ENCODE data around the gene SPOCK2. TPM values are rescaled to one million over a fixed set of nuclear protein-coding genes. Genes with fewer than 3 reads are reported as not detected.

Gene SPOCK2
- total and polyA plus RNA-seq, 2 of the 13 experiments (the other 11 are each of a cell fraction or from before 2014, with no cell fraction given) = 8.6 to 30.6 TPM

DNA sequence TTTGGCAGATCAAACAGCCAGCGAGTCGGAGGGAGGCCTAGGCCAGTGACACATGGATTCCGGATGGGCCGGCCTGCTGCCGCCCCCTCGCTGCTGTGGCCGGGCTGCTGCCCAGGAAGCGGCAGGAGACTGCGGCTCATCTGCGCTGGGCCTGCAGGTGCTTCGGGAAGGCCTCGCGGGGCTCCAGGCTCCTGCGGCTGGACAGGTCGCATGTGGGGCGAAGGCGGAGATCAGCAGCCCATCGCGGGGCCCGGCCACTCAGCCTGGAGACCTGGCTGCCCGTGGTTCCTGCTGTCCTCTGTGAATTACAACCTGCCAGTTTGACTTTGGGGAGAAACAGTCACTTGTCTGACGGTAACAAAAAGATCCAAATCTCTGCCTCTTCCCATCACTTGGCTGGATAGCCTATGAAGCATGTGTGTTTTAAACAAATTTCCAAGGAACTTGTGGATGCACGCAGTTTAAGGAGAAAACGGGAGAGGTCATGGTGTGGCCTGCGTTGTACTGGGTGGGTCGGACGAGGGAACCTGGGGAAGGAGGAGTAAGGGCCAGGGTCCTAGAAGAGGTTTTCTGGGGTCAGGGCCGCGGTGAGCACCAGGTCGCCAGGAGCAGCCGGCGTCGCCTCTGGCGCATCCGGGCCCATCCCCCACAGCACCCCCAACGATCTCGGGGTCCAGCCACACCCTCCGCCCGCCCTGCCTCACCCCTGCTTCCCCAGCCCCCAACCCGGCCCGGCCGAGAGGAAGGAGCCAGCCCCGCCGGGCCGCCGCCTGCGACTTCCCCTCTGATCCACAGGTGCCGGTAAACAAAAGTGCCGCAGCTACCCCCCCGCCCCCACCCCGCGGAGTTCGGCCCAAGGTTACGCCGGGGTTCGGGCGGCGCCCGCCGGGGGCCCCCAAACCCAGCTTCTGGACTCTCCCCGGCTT lies 1.6 kb downstream of the SPOCK2 start (continued):
- TF ChIP-seq ZNF230 (CRISPR knock-in tag; IDR thresholded peaks at IDR 0.05) (0 out of 2 replicates have a peak, but pooled peaks have one; percentile 34), ZNF564 (CRISPR knock-in tag; IDR thresholded peaks at IDR 0.05) (0 out of 2 replicates have a peak, but pooled peaks have one; percentile 7), ZBTB38 (CRISPR knock-in tag; IDR thresholded peaks at IDR 0.05) (peak; percentile 45), ZNF672 (CRISPR knock-in tag; IDR thresholded peaks at IDR 0.05) (no peak), CBX2 (IDR thresholded peaks at IDR 0.05; ENCODE audit: low read depth, low read length) (no peak), CBX2 (CRISPR knock-in tag; IDR thresholded peaks at IDR 0.05; ENCODE audit: low read depth) (no peak), ZNF234 (CRISPR knock-in tag; conservative IDR thresholded peaks at IDR 0.05) (no peak), KLF15 (CRISPR knock-in tag; IDR thresholded peaks at IDR 0.05; ENCODE audit: borderline replicate concordance) (no peak), NFE2L1 (CRISPR knock-in tag; IDR thresholded peaks at IDR 0.05; ENCODE audit: borderline replicate concordance) (no peak), ZNF850 (CRISPR knock-in tag; conservative IDR thresholded peaks at IDR 0.05) (no peak), ZNF253 (CRISPR knock-in tag; IDR thresholded peaks at IDR 0.05; ENCODE audit: borderline replicate concordance) (no peak), RORA (CRISPR knock-in tag; IDR thresholded peaks at IDR 0.05) (no peak), ZNF563 (CRISPR knock-in tag; IDR thresholded peaks at IDR 0.05) (no peak; the same call in 1 of the 2 replicates), ELF3 (CRISPR knock-in tag; IDR thresholded peaks at IDR 0.05) (peak; percentile 22; the same call in 1 of the 2 replicates)
- TF ChIP-seq, protein P1, sequence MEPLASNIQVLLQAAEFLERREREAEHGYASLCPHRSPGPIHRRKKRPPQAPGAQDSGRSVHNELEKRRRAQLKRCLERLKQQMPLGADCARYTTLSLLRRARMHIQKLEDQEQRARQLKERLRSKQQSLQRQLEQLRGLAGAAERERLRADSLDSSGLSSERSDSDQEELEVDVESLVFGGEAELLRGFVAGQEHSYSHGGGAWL (CRISPR knock-in tag; IDR thresholded peaks at IDR 0.05) = peak; percentile 75
- TF ChIP-seq, protein P2, sequence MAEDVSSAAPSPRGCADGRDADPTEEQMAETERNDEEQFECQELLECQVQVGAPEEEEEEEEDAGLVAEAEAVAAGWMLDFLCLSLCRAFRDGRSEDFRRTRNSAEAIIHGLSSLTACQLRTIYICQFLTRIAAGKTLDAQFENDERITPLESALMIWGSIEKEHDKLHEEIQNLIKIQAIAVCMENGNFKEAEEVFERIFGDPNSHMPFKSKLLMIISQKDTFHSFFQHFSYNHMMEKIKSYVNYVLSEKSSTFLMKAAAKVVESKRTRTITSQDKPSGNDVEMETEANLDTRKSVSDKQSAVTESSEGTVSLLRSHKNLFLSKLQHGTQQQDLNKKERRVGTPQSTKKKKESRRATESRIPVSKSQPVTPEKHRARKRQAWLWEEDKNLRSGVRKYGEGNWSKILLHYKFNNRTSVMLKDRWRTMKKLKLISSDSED (CRISPR knock-in tag; IDR thresholded peaks at IDR 0.05) = no peak
- TF ChIP-seq, protein P3, sequence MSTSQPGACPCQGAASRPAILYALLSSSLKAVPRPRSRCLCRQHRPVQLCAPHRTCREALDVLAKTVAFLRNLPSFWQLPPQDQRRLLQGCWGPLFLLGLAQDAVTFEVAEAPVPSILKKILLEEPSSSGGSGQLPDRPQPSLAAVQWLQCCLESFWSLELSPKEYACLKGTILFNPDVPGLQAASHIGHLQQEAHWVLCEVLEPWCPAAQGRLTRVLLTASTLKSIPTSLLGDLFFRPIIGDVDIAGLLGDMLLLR (CRISPR knock-in tag; IDR thresholded peaks at IDR 0.05) = no peak
- TF ChIP-seq, protein P4, sequence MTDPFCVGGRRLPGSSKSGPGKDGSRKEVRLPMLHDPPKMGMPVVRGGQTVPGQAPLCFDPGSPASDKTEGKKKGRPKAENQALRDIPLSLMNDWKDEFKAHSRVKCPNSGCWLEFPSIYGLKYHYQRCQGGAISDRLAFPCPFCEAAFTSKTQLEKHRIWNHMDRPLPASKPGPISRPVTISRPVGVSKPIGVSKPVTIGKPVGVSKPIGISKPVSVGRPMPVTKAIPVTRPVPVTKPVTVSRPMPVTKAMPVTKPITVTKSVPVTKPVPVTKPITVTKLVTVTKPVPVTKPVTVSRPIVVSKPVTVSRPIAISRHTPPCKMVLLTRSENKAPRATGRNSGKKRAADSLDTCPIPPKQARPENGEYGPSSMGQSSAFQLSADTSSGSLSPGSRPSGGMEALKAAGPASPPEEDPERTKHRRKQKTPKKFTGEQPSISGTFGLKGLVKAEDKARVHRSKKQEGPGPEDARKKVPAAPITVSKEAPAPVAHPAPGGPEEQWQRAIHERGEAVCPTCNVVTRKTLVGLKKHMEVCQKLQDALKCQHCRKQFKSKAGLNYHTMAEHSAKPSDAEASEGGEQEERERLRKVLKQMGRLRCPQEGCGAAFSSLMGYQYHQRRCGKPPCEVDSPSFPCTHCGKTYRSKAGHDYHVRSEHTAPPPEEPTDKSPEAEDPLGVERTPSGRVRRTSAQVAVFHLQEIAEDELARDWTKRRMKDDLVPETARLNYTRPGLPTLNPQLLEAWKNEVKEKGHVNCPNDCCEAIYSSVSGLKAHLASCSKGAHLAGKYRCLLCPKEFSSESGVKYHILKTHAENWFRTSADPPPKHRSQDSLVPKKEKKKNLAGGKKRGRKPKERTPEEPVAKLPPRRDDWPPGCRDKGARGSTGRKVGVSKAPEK (CRISPR knock-in tag; IDR thresholded peaks at IDR 0.05; ENCODE audit: borderline replicate concordance) = no peak
- TF ChIP-seq, protein P5, sequence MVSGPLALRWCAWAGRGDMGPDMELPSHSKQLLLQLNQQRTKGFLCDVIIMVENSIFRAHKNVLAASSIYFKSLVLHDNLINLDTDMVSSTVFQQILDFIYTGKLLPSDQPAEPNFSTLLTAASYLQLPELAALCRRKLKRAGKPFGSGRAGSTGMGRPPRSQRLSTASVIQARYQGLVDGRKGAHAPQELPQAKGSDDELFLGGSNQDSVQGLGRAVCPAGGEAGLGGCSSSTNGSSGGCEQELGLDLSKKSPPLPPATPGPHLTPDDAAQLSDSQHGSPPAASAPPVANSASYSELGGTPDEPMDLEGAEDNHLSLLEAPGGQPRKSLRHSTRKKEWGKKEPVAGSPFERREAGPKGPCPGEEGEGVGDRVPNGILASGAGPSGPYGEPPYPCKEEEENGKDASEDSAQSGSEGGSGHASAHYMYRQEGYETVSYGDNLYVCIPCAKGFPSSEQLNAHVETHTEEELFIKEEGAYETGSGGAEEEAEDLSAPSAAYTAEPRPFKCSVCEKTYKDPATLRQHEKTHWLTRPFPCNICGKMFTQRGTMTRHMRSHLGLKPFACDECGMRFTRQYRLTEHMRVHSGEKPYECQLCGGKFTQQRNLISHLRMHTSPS (CRISPR knock-in tag; IDR thresholded peaks at IDR 0.05; ENCODE audit: low read depth) = 0 out of 2 replicates have a peak, but pooled peaks have one; percentile 21
- TF ChIP-seq, protein P6, sequence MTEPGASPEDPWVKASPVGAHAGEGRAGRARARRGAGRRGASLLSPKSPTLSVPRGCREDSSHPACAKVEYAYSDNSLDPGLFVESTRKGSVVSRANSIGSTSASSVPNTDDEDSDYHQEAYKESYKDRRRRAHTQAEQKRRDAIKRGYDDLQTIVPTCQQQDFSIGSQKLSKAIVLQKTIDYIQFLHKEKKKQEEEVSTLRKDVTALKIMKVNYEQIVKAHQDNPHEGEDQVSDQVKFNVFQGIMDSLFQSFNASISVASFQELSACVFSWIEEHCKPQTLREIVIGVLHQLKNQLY (CRISPR knock-in tag; IDR thresholded peaks at IDR 0.05) = peak; percentile 8; the same call in 1 of the 2 replicates

Measured in HepG2 (cell line).